ENCODE measurements around the gene CLK4. TPM values are rescaled to one million over a fixed set of nuclear protein-coding genes. Genes with fewer than 3 reads are reported as not detected.
A peak's percentile ranks its signal among the peaks of the same experiment; 100 is the strongest.

CLK4 gene
- total RNA-seq, 1 experiment from 2014 or later: 16.0 TPM

DNA sequence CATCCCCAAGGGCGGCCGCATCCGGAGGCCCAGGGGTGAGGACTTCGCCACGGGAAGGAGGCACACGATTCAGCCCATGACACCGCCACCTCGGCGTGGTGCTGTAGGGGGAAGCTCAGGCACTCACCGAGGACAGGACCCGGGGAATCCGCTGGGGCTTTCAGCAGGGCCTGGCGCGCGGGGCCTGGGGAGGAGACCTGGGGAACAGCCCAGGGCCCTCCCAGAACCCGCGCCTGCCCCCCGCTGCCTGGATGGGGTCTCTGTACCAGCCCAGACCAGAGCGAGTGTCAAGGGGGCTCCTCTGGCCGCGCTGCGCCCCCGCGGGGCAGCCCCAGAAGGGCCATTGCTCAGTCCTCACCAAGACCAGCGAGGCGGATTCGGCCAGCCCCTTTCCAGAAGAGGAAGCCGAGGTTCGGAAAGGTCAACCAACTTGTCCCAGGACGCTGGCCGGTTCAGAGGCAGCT is 49.4 kb downstream of the CLK4 start (continued):
- TF ChIP-seq, protein P1, sequence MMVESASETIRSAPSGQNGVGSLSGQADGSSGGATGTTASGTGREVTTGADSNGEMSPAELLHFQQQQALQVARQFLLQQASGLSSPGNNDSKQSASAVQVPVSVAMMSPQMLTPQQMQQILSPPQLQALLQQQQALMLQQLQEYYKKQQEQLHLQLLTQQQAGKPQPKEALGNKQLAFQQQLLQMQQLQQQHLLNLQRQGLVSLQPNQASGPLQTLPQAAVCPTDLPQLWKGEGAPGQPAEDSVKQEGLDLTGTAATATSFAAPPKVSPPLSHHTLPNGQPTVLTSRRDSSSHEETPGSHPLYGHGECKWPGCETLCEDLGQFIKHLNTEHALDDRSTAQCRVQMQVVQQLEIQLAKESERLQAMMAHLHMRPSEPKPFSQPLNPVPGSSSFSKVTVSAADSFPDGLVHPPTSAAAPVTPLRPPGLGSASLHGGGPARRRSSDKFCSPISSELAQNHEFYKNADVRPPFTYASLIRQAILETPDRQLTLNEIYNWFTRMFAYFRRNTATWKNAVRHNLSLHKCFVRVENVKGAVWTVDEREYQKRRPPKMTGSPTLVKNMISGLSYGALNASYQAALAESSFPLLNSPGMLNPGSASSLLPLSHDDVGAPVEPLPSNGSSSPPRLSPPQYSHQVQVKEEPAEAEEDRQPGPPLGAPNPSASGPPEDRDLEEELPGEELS (CRISPR knock-in tag; IDR thresholded peaks at IDR 0.05): no peak
- TF ChIP-seq ZNF281 (CRISPR knock-in tag; IDR thresholded peaks at IDR 0.05): 0 out of 2 replicates have a peak, but pooled peaks have one; percentile 47

GRCh38 chr5:178576591-178577351 is 50.1 kb downstream of the CLK4 start:
- peak overlapping the region; percentile 87 for H3K4me3 Mint-ChIP-seq
- CTCF ChIA-PET: interaction anchor here (1.1 to 1.8 kb wide), 3 partner anchors 13 to 293 kb away, joined by 3 to 11 read pairs (median 8); partner anchors contain the start of gene COL23A1
- peaks cover 21% of the 10 kb centered on the region for H3K27me3 Mint-ChIP-seq (ENCODE audit: low read depth)
- H3K9me3 Mint-ChIP-seq: peaks cover 14% of the 10 kb centered on the region
- peak; percentile 57 for DNase-seq (ENCODE audit: low spot score)
- H3K36me3 Mint-ChIP-seq: peaks cover 17% of the 10 kb centered on the region
- POLR2A ChIA-PET: no interaction called here
- H3K27ac Mint-ChIP-seq: no peak overlapping the region
- ATAC-seq: peak; percentile 55
- peaks cover 17% of the 10 kb centered on the region for H3K4me1 Mint-ChIP-seq
- TF ChIP-seq, protein P2, sequence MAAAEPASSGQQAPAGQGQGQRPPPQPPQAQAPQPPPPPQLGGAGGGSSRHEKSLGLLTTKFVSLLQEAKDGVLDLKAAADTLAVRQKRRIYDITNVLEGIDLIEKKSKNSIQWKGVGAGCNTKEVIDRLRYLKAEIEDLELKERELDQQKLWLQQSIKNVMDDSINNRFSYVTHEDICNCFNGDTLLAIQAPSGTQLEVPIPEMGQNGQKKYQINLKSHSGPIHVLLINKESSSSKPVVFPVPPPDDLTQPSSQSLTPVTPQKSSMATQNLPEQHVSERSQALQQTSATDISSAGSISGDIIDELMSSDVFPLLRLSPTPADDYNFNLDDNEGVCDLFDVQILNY (CRISPR knock-in tag; IDR thresholded peaks at IDR 0.05): no peak; the same call in 1 of the 2 replicates
- TF ChIP-seq, protein P3, sequence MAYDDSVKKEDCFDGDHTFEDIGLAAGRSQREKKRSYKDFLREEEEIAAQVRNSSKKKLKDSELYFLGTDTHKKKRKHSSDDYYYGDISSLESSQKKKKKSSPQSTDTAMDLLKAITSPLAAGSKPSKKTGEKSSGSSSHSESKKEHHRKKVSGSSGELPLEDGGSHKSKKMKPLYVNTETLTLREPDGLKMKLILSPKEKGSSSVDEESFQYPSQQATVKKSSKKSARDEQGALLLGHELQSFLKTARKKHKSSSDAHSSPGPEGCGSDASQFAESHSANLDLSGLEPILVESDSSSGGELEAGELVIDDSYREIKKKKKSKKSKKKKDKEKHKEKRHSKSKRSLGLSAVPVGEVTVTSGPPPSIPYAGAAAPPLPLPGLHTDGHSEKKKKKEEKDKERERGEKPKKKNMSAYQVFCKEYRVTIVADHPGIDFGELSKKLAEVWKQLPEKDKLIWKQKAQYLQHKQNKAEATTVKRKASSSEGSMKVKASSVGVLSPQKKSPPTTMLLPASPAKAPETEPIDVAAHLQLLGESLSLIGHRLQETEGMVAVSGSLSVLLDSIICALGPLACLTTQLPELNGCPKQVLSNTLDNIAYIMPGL (CRISPR knock-in tag; IDR thresholded peaks at IDR 0.05): peak; percentile 28; the same call in 1 of the 2 replicates
- TF ChIP-seq MYBL2 (CRISPR knock-in tag; IDR thresholded peaks at IDR 0.05): 0 out of 2 replicates have a peak, but pooled peaks have one; percentile 23
- 0 out of 2 replicates have a peak, but pooled peaks have one; percentile 14 for TF ChIP-seq CBFB (CRISPR knock-in tag; IDR thresholded peaks at IDR 0.05; ENCODE audit: low read depth)
- TF ChIP-seq TEAD1 (CRISPR knock-in tag; IDR thresholded peaks at IDR 0.05): 0 out of 2 replicates have a peak, but pooled peaks have one; percentile 18
- 0 out of 2 replicates have a peak, but pooled peaks have one; percentile 40 for TF ChIP-seq ARID4B (CRISPR knock-in tag; IDR thresholded peaks at IDR 0.05; ENCODE audit: borderline replicate concordance)
- no peak for TF ChIP-seq GTF2I (CRISPR knock-in tag; conservative IDR thresholded peaks at IDR 0.05)
- no peak for TF ChIP-seq ZMAT4 (CRISPR knock-in tag; IDR thresholded peaks at IDR 0.05)
- no peak for TF ChIP-seq SMAD4 (CRISPR knock-in tag; IDR thresholded peaks at IDR 0.05)
- TF ChIP-seq CDX4 (CRISPR knock-in tag; IDR thresholded peaks at IDR 0.05; ENCODE audit: borderline replicate concordance): no peak
- TF ChIP-seq TP53 (CRISPR knock-in tag; IDR thresholded peaks at IDR 0.05): no peak
- TF ChIP-seq ETV6 (CRISPR knock-in tag; IDR thresholded peaks at IDR 0.05): no peak
- TF ChIP-seq NFYB (CRISPR knock-in tag; conservative IDR thresholded peaks at IDR 0.05; ENCODE audit: low read depth): no peak
- peak; percentile 74; the same call in 1 of the 2 replicates for TF ChIP-seq KAT7 (CRISPR knock-in tag; IDR thresholded peaks at IDR 0.05; ENCODE audit: borderline replicate concordance)
- TF ChIP-seq AR (CRISPR knock-in tag; IDR thresholded peaks at IDR 0.05): no peak
- peak; percentile 90 for TF ChIP-seq ZNF423 (CRISPR knock-in tag; IDR thresholded peaks at IDR 0.05)

Measured in WTC11 (cell line).